ENCODE measurements around the gene ARID1B.

ARID1B gene

GRCh38 chr6:156953479-156954146 is 176.4 kb downstream of the ARID1B start (continued):
- TF ChIP-seq, protein P1, sequence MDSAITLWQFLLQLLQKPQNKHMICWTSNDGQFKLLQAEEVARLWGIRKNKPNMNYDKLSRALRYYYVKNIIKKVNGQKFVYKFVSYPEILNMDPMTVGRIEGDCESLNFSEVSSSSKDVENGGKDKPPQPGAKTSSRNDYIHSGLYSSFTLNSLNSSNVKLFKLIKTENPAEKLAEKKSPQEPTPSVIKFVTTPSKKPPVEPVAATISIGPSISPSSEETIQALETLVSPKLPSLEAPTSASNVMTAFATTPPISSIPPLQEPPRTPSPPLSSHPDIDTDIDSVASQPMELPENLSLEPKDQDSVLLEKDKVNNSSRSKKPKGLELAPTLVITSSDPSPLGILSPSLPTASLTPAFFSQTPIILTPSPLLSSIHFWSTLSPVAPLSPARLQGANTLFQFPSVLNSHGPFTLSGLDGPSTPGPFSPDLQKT (IDR thresholded peaks at IDR 0.05; ENCODE audit: borderline replicate concordance, low read depth, low read length), result no peak

DNA sequence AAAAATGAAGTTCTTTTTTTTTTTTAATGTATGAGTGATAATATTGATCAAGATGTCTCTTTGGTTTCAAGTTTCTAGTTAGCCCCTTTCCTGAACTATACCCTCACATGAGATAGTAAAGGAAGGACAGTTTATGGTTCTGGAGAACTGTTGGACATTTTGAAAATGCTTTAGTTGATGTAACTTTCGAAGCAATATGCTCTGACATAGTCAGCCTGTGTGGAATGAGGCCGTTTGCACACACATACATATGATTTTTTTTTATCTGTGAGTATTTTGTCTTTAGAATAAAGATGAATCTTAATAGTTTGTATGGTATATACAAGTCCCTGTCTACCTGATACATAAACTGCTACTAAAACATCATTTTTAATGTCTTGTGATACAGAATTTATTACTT is 177.0 kb downstream of the ARID1B start:
- Histone ChIP-seq H3K9me3 (ENCODE audit: control insufficient read depth, insufficient read depth, low read depth, low read length) (no peaks in the 10 kb centered on the region), H3K27ac (ENCODE audit: extremely low read depth, low read depth, low read length) (no peak overlapping the region), H3K4me3 (ENCODE audit: low read depth, low read length) (no peak overlapping the region), H3K4me1 (ENCODE audit: control insufficient read depth, insufficient read depth, low read length) (peaks cover 13% of the 10 kb centered on the region), H3K36me3 (ENCODE audit: control insufficient read depth in 2 of 2, insufficient read depth in 1 of 2, low read length in 2 of 2) (no peaks in the 10 kb centered on the region)
- TF ChIP-seq MZF1 (tag by site-specific recombination; IDR thresholded peaks at IDR 0.05; ENCODE audit: borderline replicate concordance), result no peak
- TF ChIP-seq, protein P2, sequence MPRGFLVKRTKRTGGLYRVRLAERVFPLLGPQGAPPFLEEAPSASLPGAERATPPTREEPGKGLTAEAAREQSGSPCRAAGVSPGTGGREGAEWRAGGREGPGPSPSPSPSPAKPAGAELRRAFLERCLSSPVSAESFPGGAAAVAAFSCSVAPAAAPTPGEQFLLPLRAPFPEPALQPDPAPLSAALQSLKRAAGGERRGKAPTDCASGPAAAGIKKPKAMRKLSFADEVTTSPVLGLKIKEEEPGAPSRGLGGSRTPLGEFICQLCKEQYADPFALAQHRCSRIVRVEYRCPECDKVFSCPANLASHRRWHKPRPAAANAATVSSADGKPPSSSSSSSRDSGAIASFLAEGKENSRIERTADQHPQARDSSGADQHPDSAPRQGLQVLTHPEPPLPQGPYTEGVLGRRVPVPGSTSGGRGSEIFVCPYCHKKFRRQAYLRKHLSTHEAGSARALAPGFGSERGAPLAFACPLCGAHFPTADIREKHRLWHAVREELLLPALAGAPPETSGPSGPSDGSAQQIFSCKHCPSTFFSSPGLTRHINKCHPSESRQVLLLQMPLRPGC (tag by site-specific recombination; IDR thresholded peaks at IDR 0.05), result no peak
- TF ChIP-seq TCF7L2 (IDR thresholded peaks at IDR 0.05; ENCODE audit: borderline replicate concordance, low read depth, low read length), result no peak
- TF ChIP-seq SALL2 (tag by site-specific recombination; IDR thresholded peaks at IDR 0.05; ENCODE audit: borderline replicate concordance), result no peak
- TF ChIP-seq ZNF423 (tag by site-specific recombination; IDR thresholded peaks at IDR 0.05), result no peak
- no peak for TF ChIP-seq ZBTB11 (tag by site-specific recombination; conservative IDR thresholded peaks at IDR 0.05; ENCODE audit: low read depth)
- no peak for TF ChIP-seq PATZ1 (tag by site-specific recombination; IDR thresholded peaks at IDR 0.05)
- CTCF ChIA-PET, result interaction anchor here (0.6 to 3.7 kb wide), 8 partner anchors 10 to 382 kb away, joined by 3 to 21 read pairs (median 4); no protein-coding TSS in a partner anchor
- POLR2A ChIA-PET, result interaction anchor here (0.7 to 1.5 kb wide), 2 partner anchors 26 to 169 kb away, joined by 3 to 5 read pairs; no protein-coding TSS in a partner anchor

GRCh38 chr6:156954816-156955215 is 177.6 kb downstream of the ARID1B start:
- no peaks in the 10 kb centered on the region for H3K9me3 ChIP-seq (ENCODE audit: control insufficient read depth, insufficient read depth, low read depth, low read length)
- TF ChIP-seq ZNF426 (tag by site-specific recombination; IDR thresholded peaks at IDR 0.05), result no peak
- TF ChIP-seq ZNF560 (tag by site-specific recombination; IDR thresholded peaks at IDR 0.05; ENCODE audit: borderline replicate concordance), result no peak
- no peak for TF ChIP-seq ZNF777 (tag by site-specific recombination; IDR thresholded peaks at IDR 0.05; ENCODE audit: borderline replicate concordance)
- no peak for TF ChIP-seq KLF10 (tag by site-specific recombination; IDR thresholded peaks at IDR 0.05)
- no peak for TF ChIP-seq ZNF19 (tag by site-specific recombination; IDR thresholded peaks at IDR 0.05; ENCODE audit: low read depth)
- no peaks in the 10 kb centered on the region for H3K36me3 ChIP-seq (ENCODE audit: control insufficient read depth in 2 of 2, insufficient read depth in 1 of 2, low read length in 2 of 2)
- CTCF ChIA-PET, result interaction anchor here (0.6 to 3.7 kb wide), 6 partner anchors 10 to 80 kb away, joined by 3 to 21 read pairs (median 4); no protein-coding TSS in a partner anchor
- POLR2A ChIA-PET, result interaction anchor here (1.5 kb wide), 1 partner anchor 26 kb away, joined by 5 read pairs; no protein-coding TSS in a partner anchor
- peaks cover 10% of the 10 kb centered on the region for H3K4me1 ChIP-seq (ENCODE audit: control insufficient read depth, insufficient read depth, low read length)
- no peak overlapping the region for H3K27ac ChIP-seq (ENCODE audit: extremely low read depth, low read depth, low read length)
- H3K4me3 ChIP-seq (ENCODE audit: low read depth, low read length), result no peak overlapping the region

All from HEK293 (cell line).